IPS-15b (cell line): Measurements from ENCODE around the gene ANKRD60.
A peak's percentile ranks its signal among the peaks of the same experiment; 100 is the strongest.

Experiments
- H3K27me3 ChIP-seq: one replicate; pipeline ENCODE4 v1.6.1; 2013; ENCODE audit warnings: low read length; ENCODE audit not compliant: control insufficient read depth, insufficient read depth
- H3K36me3 ChIP-seq: one replicate; pipeline ENCODE4 v1.6.1; 2013; ENCODE audit warnings: low read length; ENCODE audit not compliant: control insufficient read depth, insufficient read depth
- H3K4me1 ChIP-seq: one replicate; pipeline ENCODE4 v1.6.1; 2013; ENCODE audit warnings: mild to moderate bottlenecking, low read length; ENCODE audit not compliant: control insufficient read depth, insufficient read depth
- H3K4me3 ChIP-seq: one replicate; pipeline ENCODE4 v1.5.1; 2013; ENCODE audit warnings: low read depth, low read length
- H3K9ac ChIP-seq: one replicate; pipeline ENCODE4 v1.6.1; 2013; ENCODE audit warnings: low read depth, mild to moderate bottlenecking, low read length
- H3K9me3 ChIP-seq: one replicate; pipeline ENCODE4 v1.6.1; 2013; ENCODE audit warnings: mild to moderate bottlenecking, low read length; ENCODE audit not compliant: control insufficient read depth, insufficient read depth

Gene ANKRD60

GRCh38 chr20:58215116-58215515, 13.3 kb downstream of the ANKRD60 start:
- Histone ChIP-seq H3K27me3 (no peaks in the 10 kb centered on the region), H3K9me3 (no peaks in the 10 kb centered on the region), H3K4me1 (no peaks in the 10 kb centered on the region), H3K9ac (no peak overlapping the region), H3K36me3 (no peaks in the 10 kb centered on the region), H3K4me3 (no peak overlapping the region)

- H3K27me3 ChIP-seq: no peaks in the 10 kb centered on the region
- H3K4me3 ChIP-seq: no peak overlapping the region
- H3K9ac ChIP-seq: no peak overlapping the region
- no peaks in the 10 kb centered on the region for H3K36me3 ChIP-seq
- H3K4me1 ChIP-seq: no peaks in the 10 kb centered on the region
- no peaks in the 10 kb centered on the region for H3K9me3 ChIP-seq
These were observed 14.1 kb downstream of the ANKRD60 start for GRCh38 chr20:58214310-58214709.

- Histone ChIP-seq H3K9ac (no peak overlapping the region), H3K4me1 (no peaks in the 10 kb centered on the region), H3K4me3 (no peak overlapping the region), H3K9me3 (no peaks in the 10 kb centered on the region), H3K36me3 (no peaks in the 10 kb centered on the region), H3K27me3 (no peaks in the 10 kb centered on the region)
These were observed 14.7 kb downstream of the ANKRD60 start for GRCh38 chr20:58213716-58214115.

- Histone ChIP-seq H3K27me3 (no peaks in the 10 kb centered on the region), H3K36me3 (no peaks in the 10 kb centered on the region), H3K4me1 (no peaks in the 10 kb centered on the region), H3K4me3 (no peak overlapping the region), H3K9me3 (no peaks in the 10 kb centered on the region), H3K9ac (no peak overlapping the region)
These were observed 15.3 kb downstream of the ANKRD60 start for GRCh38 chr20:58213121-58213520.

GRCh38 chr20:58212636-58213035, 15.8 kb downstream of the ANKRD60 start:
- no peaks in the 10 kb centered on the region for H3K27me3 ChIP-seq
- no peak overlapping the region for H3K9ac ChIP-seq
- H3K9me3 ChIP-seq: no peaks in the 10 kb centered on the region
- H3K4me3 ChIP-seq: no peak overlapping the region
- no peaks in the 10 kb centered on the region for H3K36me3 ChIP-seq
- H3K4me1 ChIP-seq: no peaks in the 10 kb centered on the region

GRCh38 chr20:58210398-58210747, 18.1 kb downstream of the ANKRD60 start:
- no peaks in the 10 kb centered on the region for H3K9me3 ChIP-seq

GRCh38 chr20:58209652-58210397, 18.6 kb downstream of the ANKRD60 start:
- no peaks in the 10 kb centered on the region for H3K36me3 ChIP-seq
- H3K4me1 ChIP-seq: no peaks in the 10 kb centered on the region
- H3K4me3 ChIP-seq: peak overlapping the region; percentile 45
- no peaks in the 10 kb centered on the region for H3K9me3 ChIP-seq
- H3K9ac ChIP-seq: no peak overlapping the region
- no peaks in the 10 kb centered on the region for H3K27me3 ChIP-seq

More at GRCh38 chr20:58210398-58210747, 18.1 kb downstream of the ANKRD60 start:
- H3K4me3 ChIP-seq: no peak overlapping the region
- no peaks in the 10 kb centered on the region for H3K27me3 ChIP-seq
- H3K36me3 ChIP-seq: no peaks in the 10 kb centered on the region
- no peaks in the 10 kb centered on the region for H3K4me1 ChIP-seq
- no peak overlapping the region for H3K9ac ChIP-seq

GRCh38 chr20:58208944-58209343, 19.5 kb downstream of the ANKRD60 start:
- Histone ChIP-seq H3K27me3 (no peaks in the 10 kb centered on the region), H3K36me3 (no peaks in the 10 kb centered on the region), H3K4me3 (no peak overlapping the region), H3K9me3 (no peaks in the 10 kb centered on the region), H3K4me1 (no peaks in the 10 kb centered on the region), H3K9ac (no peak overlapping the region)

- Histone ChIP-seq H3K36me3 (no peaks in the 10 kb centered on the region), H3K9ac (no peak overlapping the region), H3K27me3 (no peaks in the 10 kb centered on the region), H3K9me3 (no peaks in the 10 kb centered on the region), H3K4me3 (no peak overlapping the region), H3K4me1 (no peaks in the 10 kb centered on the region)
These were observed 22.6 kb downstream of the ANKRD60 start for GRCh38 chr20:58205850-58206249.

GRCh38 chr20:58202044-58202443, 26.4 kb downstream of the ANKRD60 start:
- Histone ChIP-seq H3K27me3 (no peaks in the 10 kb centered on the region), H3K9me3 (no peaks in the 10 kb centered on the region), H3K4me1 (no peaks in the 10 kb centered on the region), H3K36me3 (no peaks in the 10 kb centered on the region), H3K4me3 (no peak overlapping the region), H3K9ac (no peak overlapping the region)

GRCh38 chr20:58201616-58202015, 26.8 kb downstream of the ANKRD60 start:
- Histone ChIP-seq H3K36me3 (no peaks in the 10 kb centered on the region), H3K4me1 (no peaks in the 10 kb centered on the region), H3K27me3 (no peaks in the 10 kb centered on the region), H3K9ac (no peak overlapping the region), H3K4me3 (no peak overlapping the region), H3K9me3 (no peaks in the 10 kb centered on the region)

GRCh38 chr20:58199469-58199868, 29.0 kb downstream of the ANKRD60 start:
- no peak overlapping the region for H3K9ac ChIP-seq
- H3K36me3 ChIP-seq: no peaks in the 10 kb centered on the region
- no peaks in the 10 kb centered on the region for H3K4me1 ChIP-seq
- no peaks in the 10 kb centered on the region for H3K27me3 ChIP-seq
- no peak overlapping the region for H3K4me3 ChIP-seq
- H3K9me3 ChIP-seq: no peaks in the 10 kb centered on the region
